ENCODE results near the gene TRAPPC14.

TRAPPC14 gene

DNA sequence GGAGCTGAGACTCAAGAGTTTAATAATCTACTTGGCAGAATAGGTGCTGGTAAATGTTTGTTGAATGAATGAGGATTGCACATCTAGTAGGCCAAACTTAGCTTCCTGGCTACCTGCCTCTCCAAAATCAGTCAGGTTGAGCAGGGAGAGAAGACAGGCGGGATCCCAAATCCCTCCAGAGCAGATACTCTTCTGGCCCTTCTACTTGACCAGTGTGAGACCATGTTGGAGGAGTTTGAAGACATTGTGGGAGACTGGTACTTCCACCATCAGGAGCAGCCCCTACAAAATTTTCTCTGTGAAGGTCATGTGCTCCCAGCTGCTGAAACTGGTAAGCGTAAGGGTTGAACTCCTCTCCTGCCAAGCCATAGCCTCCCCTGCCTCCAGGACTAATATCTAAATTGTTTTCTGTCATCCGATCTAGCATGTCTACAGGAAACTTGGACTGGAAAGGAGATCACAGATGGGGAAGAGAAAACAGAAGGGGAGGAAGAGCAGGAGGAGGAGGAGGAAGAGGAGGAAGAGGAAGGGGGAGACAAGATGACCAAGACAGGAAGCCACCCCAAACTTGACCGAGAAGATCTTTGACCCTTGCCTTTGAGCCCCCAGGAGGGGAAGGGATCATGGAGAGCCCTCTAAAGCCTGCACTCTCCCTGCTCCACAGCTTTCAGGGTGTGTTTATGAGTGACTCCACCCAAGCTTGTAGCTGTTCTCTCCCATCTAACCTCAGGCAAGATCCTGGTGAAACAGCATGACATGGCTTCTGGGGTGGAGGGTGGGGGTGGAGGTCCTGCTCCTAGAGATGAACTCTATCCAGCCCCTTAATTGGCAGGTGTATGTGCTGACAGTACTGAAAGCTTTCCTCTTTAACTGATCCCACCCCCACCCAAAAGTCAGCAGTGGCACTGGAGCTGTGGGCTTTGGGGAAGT, 34.0 kb downstream of the TRAPPC14 start:
- DNase-seq (ENCODE audit: low spot score), result no peak

DNA sequence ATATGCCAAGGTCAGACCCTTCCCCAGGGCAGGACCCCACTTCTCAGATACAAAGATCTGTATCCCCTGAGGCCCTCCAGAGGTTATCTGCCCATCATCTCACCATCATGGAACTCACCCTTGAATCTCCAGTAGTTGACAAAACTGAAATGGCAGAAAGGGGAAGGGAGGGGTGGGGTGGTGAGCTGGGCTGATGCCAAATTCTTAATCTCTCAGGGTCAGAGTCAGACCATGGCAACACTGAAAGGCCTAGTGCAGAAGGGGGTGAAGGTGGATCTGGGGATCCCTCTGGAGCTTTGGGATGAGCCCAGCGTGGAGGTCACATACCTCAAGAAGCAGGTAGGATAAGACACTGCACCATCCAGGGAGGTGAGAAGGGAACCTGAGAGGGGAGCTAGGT, 36.0 kb downstream of the TRAPPC14 start:
- DNase-seq (ENCODE audit: low spot score), result no peak

DNA sequence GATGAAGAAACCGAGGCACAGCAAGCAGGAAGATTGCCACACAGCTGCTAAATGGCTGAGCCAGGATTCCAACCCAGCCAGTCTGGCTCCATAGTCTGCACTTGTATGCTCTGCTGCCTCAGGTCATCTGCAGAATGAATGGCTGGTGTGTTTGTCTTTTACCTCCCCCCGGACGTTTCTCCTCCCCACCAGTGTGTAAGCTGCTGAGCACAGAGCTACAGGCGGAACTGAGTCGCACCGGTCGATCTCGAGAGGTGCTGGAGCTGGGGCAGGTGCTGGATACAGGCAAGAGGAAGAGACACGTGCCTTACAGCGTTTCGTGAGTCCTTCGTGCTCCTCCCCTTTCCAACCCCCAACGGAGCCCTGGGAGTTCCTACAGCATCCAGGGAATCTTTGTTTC, 36.5 kb downstream of the TRAPPC14 start:
- DNase-seq (ENCODE audit: low spot score), result no peak

DNA sequence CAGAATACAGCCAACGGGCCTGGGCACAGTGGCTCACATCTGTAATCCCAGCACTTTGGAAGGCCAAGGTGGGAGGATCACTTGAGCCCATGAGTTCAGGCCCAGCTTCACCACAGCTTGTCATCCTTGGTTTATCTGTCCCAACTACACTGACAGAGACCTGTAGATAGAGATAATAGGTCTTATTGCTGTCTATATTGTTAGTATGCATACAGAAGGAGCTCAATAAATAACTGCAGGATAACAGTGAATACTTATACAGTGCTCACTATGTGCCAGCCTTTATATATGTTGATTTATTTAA, 37.8 kb downstream of the TRAPPC14 start:
- no peak for DNase-seq (ENCODE audit: low spot score)

DNA sequence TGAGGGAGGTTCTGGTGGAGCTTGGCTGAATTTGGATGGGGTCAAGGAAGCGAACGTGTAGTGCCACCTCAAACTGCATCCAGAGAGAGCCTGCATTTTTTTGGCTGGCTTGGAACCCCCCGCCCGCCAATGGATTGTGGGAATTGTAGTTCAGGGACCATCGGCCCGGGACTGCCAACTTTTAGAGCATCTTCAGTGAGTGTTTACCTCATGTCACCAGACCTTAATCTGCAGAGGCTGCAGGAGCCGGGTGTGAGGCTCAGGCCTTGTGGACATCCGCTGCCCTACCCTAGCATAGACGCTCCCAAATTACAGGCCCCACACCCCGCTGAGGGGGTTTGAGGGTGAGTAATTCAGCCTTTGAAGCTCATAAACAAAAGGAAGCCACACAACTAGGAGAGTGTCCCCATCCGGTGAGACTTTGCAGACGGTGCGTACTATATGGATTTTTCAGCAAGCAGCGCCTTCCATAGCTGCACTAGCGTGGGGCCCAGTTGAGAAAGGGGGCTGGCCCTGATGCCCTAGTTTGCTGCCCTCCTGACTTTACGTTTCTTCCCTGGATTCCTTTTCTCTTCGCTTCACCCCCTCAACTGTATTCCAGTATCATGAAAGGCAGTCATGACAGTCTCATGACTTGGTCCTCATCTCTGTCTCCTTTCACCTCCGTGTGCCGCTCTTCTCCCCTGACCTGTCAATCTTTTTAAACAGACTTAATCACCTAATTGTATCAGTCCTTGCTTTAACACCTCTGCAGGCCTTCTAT, 38.4 kb downstream of the TRAPPC14 start:
- DNase-seq (ENCODE audit: low spot score), result peak; percentile 81

DNA sequence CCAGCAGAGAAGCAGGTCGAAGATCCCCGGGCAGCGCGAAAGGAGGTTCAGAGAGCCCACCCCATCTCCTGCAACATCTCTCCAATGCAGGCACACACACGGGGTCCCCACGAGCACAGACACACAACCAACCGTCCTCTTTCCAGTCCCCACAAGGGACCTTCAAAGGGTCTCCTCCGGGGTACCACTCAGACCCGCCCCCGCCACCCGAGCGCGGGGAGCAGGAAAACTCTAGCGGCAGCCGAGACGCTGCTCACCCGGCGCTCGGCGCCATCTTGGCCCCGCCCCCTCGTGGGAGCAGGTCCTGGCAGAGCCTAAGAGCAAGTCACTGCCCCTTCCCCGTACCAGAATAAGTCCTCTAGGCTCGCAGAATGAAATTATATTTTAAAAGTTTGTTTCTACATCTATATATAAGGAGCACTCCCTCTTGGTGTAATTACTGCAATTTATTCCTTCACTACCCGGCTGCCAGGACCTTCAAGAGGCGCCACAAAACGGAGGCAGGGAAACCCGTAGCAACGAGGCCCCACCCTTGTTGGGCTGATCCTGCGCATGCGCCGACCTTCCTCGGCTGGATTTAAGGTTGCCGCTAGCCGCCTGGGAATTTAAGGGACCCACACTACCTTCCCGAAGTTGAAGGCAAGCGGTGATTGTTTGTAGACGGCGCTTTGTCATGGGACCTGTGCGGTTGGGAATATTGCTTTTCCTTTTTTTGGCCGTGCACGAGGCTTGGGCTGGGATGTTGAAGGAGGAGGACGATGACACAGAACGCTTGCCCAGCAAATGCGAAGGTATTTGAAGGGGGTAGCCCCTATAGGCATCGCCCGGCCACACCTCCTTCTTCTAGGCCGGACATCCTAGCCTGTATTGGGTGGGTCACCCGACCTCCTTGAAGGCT, 39.2 kb downstream of the TRAPPC14 start, which contains the start of the genes CNPY4 and TAF6:
TSS of gene CNPY4 (plus strand) at position 563 of the 898 bp plus-strand sequence. CDS start at position 674, 111 bp downstream.
TSS of gene TAF6 (minus strand) at position 287 of the 898 bp plus-strand sequence. CDS start 5,149 bp downstream, outside the sequence.
- DNase-seq (ENCODE audit: low spot score), result peak; percentile 98

DNA sequence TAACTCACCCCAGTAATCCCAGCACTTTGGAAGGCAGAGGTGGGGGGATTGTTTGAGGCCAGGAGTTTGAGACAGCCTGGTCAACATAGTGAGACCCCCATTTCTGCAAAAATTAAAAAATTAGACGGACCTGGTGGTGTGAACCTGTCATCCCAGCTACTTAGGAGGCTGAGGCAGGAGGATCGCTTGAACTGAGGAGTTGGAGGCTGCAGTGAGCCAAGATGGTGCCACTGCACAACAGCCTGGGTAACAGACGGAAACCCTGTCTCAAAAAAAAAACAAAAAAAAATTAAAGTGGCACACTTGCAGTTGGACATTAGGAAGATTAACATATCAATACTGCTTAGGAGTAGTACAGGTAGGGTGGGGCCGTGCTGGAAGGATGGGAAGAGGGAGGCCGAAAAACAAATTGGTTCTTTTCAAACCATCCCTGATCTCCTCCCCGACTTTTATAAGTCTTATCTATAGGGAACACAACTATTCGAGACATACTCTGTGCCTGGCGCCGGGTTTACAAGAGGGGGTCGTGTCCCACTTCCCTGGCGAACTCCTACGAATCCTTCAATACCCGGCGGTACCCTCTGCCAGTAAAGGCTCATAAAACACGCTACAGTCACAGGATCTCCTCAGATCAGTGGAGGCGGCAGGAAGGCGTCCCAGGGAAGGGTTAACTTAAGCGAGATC, 40.0 kb downstream of the TRAPPC14 start:
- DNase-seq (ENCODE audit: low spot score), result no peak

DNA sequence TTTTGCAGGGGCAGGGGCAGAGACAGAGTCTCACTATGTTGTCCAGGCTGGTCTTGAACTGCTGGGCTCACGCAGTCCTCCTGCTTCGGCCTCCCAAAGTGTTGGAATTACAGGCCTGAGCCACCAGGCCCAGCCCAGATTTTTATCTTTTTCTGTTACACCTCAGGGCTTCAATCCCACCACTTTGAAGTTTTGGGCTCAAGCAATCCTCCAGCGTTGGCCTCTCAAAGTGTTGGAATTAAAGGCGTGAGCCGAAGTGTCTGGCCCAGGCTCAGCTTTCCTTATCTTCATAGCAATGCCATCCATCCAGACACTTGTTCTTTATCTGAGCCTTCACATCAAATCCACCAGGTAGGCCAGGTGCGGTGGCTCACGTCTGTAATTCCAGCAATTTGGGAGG, 43.5 kb downstream of the TRAPPC14 start:
- no peak for DNase-seq (ENCODE audit: low spot score)

DNA sequence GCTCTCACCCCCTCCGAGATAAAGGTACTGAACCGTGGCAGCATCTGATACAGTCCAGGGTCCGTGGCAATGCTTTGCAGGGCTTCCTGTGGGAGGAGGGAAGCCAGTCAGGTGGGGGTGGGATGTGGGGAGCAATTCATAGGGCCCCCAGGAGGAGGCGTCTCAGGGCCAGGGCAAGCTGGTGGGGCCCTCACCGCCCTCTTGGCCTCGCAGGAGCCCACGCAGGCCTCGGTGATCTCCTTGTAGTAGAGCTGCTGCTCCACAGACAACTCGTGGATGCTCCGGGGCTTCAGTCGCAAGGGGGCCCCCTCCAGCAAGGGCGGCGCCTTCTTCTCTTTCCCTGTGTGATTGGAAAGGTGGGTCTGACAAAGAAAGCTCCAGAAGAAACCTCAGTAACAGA, 46.6 kb downstream of the TRAPPC14 start:
- no peak for DNase-seq (ENCODE audit: low spot score)

DNA sequence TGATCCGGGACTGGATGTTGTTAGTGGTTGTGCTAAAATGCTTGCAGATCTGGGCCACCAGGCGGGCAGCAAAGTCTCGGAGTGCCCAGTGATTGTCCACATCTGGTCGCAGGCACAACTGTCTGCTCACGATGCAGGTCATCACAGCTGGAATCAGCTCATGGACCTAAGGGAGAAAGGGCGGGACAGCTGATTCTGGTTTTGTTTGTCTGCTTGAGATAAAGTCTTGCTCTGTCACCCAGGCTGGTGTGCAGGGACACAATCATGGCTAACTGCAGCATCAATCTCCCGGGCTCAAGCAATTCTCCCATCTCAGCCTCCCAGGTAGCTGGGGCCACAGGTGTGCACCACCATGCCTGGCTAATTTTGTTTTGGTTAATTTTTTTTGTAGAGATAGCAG, 47.4 kb downstream of the TRAPPC14 start:
- no peak for DNase-seq (ENCODE audit: low spot score)

DNA sequence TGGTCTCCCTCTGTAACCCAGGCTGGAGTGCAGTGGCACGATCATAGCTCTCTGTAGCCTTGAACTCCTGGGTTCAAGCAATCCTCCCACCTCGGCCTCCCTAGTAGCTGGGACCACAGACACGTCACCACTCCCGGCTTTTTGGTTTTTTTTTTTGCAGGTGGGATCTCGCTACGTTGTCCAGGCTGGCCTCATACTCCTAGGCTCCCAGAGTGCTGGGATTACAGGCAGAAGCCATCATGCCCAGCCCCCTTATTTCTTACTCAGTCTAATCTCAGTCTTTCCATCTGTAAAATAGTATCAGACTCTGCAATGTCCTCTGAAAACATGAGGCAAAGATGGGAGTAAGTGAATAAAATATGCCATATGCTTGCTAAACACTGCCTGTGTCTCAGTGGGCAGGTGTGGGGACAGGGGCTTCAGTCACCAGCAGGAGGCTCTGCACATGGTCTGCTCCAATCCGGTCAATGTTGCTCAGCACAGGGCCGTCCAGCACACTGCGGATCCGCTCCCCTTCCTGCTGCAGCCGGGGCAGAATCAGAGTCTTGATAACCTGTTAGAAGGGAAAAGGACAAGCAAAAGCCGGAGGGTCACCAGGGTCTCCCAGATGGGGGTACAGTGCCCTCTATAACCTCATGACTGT, 48.9 kb downstream of the TRAPPC14 start:
- no peak for DNase-seq (ENCODE audit: low spot score)

DNA sequence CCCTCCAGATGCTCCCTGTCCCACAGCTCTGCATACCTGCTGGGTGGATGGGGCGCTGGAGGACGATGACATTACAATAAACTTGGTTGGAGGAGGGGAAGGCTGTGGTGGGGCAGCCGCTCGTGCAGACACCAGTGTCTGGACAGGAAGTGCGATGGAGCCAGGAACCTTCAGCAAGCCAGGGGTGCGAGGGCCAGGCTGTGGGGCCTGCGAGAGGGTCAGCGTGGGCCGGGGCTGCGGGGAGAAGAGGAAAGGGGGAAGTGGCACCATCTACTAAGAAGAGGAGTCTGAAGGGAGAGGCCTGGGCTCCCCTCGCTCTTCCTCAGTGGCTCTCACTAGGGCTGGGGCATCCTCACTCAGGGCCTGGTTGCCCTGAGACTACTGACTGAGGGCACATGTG, 50.6 kb downstream of the TRAPPC14 start:
- DNase-seq (ENCODE audit: low spot score), result no peak

DNA sequence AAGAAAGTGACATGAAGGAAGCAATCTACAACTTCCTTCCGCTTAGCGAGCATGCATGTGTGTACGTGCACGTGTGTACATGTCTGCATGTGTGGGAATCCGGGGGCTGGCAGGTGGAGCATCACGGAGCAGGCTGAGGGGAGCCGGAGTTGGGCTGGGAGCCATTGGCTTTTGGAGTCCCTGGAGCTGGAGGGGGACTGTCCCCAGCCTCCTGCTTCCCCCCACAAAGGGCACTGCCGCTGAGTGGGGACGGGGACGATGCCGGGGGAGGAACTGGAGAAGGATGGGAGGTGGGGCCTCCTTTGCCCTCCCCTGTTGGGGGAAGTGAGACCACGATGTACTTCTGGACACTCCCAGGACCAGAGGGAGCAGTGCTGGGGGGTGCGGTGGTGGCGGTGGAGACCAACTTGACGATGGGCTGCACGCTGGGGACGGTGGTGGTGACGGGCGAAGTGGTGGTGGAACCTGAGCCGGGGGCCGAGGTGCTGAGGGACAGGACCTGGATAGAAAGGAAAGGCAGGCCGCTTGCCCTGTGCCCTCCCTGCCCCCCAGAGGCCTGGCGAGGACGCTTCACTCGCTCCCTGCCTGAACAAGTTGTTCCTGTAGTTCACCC, 51.3 kb downstream of the TRAPPC14 start:
- DNase-seq (ENCODE audit: low spot score), result no peak

DNA sequence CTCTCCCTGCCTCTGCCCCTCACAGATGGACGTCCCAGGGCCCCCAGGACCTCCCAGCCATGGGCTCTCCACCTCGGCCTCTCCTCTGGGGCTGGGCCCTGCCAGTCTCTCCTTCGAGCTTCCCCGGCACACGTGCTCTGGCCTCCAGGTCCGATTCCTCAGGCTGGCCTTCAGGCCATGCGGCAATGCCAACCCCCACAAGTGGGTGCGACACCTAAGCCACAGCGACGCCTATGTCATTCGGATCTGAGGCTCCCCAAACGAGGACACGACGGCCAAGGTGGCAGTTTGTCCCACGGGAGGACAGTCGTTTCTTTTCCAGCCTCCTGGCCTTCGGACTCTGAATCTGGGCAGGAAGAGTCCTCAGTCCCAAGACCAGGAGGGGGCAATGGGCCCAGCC, 51.9 kb downstream of the TRAPPC14 start:
- DNase-seq (ENCODE audit: low spot score), result no peak

DNA sequence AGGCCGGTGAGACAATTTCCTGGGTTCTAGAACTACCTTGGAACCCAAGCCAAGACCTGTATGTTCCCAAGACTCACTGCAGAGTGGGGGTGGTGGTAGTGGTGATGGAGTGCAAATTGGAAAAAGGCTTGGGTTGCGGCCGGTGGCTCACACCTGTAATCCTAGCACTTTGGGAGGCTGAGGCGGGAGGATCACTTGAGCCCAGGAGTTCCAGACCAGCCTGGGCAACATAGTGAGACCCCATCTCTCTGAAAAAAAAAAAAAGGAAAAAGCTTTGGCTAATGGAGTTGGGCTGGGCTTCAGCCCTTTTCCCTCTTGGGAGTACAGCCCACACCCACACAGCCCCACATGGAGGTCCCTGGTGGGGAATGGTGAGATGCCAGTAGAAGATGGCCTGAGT, 53.0 kb downstream of the TRAPPC14 start:
- no peak for DNase-seq (ENCODE audit: low spot score)

Data from D341Med (cell line).